DND-41 (cell line): ENCODE data around the gene SOAT1.

Source experiments
- ATAC-seq: fragments of 200-7000 bp; cut with Tn5 transposase; 3 replicates; pipeline ENCODE4 v1.9.1; 2021; ENCODE audit warnings: low read depth; ENCODE audit not compliant: insufficient read depth
- DNase-seq: peaks from one replicate; pipeline ENCODE4 v3.0.0-alpha.2; 2020
- H2AFZ ChIP-seq: 2 replicates; pipeline ENCODE4 v1.6.0; 2012; ENCODE audit warnings: low read depth, low read length
- H3K27ac ChIP-seq: 2 replicates; pipeline ENCODE4 v1.5.1; 2012; ENCODE audit warnings: low read length, inconsistent platforms
- H3K27me3 ChIP-seq: fragments of 200-600 bp; sonication (generic); 2 replicates; pipeline ENCODE4 v1.6.0; 2012; ENCODE audit warnings: low read length, mild to moderate bottlenecking, inconsistent platforms; ENCODE audit not compliant: insufficient read depth, poor library complexity
- H3K36me3 ChIP-seq: 2 replicates; pipeline ENCODE4 v1.5.1; 2012; ENCODE audit warnings: low read length, inconsistent platforms; ENCODE audit not compliant: insufficient read depth
- H3K4me1 ChIP-seq: 2 replicates; pipeline ENCODE4 v1.5.1; 2012; ENCODE audit warnings: mild to moderate bottlenecking, low read length; ENCODE audit not compliant: insufficient read depth
- H3K4me2 ChIP-seq: 2 replicates; pipeline ENCODE4 v1.6.0; 2012; ENCODE audit warnings: mild to moderate bottlenecking, moderate library complexity, low read length, inconsistent platforms; ENCODE audit not compliant: insufficient read depth
- H3K4me3 ChIP-seq, 2 experiments: fragments of 200-600 bp in 1 of 2; shearing (Covaris generic) in 1 of 2; 2 replicates each; pipeline ENCODE4 v1.5.1; 2012 to 2016; ENCODE audit warnings: inconsistent platforms in 2 of 2, low read length in 2 of 2, mild to moderate bottlenecking in 2 of 2, low read depth in 1 of 2, moderate library complexity in 1 of 2
- H3K79me2 ChIP-seq: 2 replicates; pipeline ENCODE4 v1.6.0; 2012; ENCODE audit warnings: low read length, inconsistent platforms; ENCODE audit not compliant: insufficient read depth
- H3K9ac ChIP-seq: 2 replicates; pipeline ENCODE4 v1.6.0; 2012; ENCODE audit warnings: low read depth, mild to moderate bottlenecking, inconsistent platforms, low read length, moderate library complexity
- H3K9me3 ChIP-seq: 2 replicates; pipeline ENCODE4 v1.5.1; 2012; ENCODE audit warnings: low read length, moderate library complexity, mild to moderate bottlenecking, inconsistent platforms; ENCODE audit not compliant: insufficient read depth, severe bottlenecking
- H4K20me1 ChIP-seq: 2 replicates; pipeline ENCODE4 v1.6.0; 2012; ENCODE audit warnings: low read length; ENCODE audit not compliant: insufficient read depth
- EZH2 ChIP-seq: IDR thresholded peaks from 3 replicates; pipeline ENCODE4 v1.6.1; 2012; ENCODE audit warnings: borderline replicate concordance, low read depth, mild to moderate bottlenecking, moderate library complexity, low read length, inconsistent platforms; ENCODE audit not compliant: severe bottlenecking
- TF ChIP-seq, protein P1 (sequence below): IDR thresholded peaks from 2 replicates; pipeline ENCODE4 v1.5.1; 2012; ENCODE audit warnings: borderline replicate concordance, low read length, moderate library complexity, mild to moderate bottlenecking; ENCODE audit not compliant: poor library complexity, severe bottlenecking; ENCODE audit errors: extremely low read depth

SOAT1 gene

DNA sequence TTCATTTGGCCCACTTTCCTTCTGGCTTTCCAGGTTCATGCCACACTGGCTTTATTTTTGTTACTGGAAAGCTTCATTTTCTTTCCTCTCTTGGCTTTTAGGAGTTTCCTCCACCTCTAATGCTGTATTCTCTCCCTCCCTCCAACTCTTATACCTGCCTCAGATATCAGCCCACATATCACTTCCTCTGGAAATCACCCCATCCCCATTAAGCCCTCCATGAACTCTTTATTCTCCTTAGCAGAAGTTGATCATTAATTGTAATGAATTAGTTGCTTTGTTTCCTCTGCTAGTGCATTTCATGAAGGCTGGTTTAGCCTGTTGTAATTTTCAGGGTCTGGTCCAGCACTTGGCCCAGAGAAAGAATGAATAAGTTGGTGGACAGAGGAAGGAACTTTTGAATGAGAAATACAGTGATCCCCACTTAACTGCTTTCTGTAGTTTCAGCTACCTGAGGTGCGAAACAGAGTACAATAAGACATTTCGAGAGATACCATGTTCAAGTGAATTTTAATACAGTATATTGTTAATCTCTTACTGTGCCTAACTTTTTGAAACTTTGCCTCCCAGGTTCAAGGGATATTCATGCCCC, 1.7 kb downstream of the SOAT1 start:
- Histone ChIP-seq H3K27me3 (no peaks in the 10 kb centered on the region), H4K20me1 (peaks cover 7% of the 10 kb centered on the region; the same call in 1 of the 2 replicates), H3K79me2 (peaks cover 57% of the 10 kb centered on the region), H3K4me1 (peaks cover 58% of the 10 kb centered on the region), H3K4me3 (peak overlapping the region; percentile 56 to 83; a peak in 3 of 4 replicates), H3K4me2 (peak overlapping the region; percentile 74), H2AFZ (0 out of 2 replicates have a peak overlapping the region, but pooled peaks have one; percentile 23), H3K36me3 (peaks cover 3% of the 10 kb centered on the region; the same call in 1 of the 2 replicates), H3K27ac (peak overlapping the region; percentile 65), H3K9ac (peak overlapping the region; percentile 72), H3K9me3 (no peaks in the 10 kb centered on the region)
- TF ChIP-seq EZH2 = no peak
- TF ChIP-seq, protein P1, sequence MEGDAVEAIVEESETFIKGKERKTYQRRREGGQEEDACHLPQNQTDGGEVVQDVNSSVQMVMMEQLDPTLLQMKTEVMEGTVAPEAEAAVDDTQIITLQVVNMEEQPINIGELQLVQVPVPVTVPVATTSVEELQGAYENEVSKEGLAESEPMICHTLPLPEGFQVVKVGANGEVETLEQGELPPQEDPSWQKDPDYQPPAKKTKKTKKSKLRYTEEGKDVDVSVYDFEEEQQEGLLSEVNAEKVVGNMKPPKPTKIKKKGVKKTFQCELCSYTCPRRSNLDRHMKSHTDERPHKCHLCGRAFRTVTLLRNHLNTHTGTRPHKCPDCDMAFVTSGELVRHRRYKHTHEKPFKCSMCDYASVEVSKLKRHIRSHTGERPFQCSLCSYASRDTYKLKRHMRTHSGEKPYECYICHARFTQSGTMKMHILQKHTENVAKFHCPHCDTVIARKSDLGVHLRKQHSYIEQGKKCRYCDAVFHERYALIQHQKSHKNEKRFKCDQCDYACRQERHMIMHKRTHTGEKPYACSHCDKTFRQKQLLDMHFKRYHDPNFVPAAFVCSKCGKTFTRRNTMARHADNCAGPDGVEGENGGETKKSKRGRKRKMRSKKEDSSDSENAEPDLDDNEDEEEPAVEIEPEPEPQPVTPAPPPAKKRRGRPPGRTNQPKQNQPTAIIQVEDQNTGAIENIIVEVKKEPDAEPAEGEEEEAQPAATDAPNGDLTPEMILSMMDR = no peak
- ATAC-seq (no peak), DNase-seq (no peak)

DNA sequence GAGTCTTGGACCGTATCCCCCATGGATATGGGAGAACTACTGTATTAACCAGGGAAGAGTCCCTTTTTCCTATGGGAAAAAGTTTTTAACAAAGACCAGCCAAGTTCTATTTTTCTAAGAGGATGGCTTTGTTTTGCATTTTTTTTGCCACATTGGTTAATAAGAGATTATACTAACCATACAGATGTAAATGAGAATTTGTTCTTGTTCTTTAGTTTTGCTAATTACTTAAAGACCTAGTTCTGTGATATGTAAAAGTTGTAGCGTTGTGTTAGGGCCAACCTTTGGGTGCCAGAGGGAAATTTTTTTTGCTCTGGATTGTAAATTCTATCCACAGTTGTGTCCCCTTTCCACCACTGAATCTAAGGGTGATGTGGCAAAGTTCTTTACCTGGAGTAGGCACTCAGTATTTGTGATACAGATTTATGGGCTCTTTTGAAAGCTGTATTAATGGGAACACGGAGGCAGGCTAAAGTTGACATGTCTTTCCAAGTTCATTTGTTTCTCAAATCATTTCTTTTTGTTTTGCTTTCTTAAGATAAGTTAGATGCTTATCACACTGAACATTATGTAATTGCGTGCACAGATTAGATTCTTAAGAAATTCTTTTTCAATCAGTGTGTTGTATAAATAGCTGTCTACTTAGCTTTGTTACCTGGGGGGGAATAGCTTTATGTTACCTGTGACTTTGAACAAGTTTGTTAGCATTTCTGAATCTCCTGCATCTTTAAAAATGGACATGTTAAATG, 2.9 kb downstream of the SOAT1 start:
- Histone ChIP-seq H3K27ac (no peak overlapping the region), H3K4me3 (no peak overlapping the region), H3K36me3 (peaks cover 3% of the 10 kb centered on the region; the same call in 1 of the 2 replicates), H3K9me3 (no peaks in the 10 kb centered on the region), H3K79me2 (peaks cover 70% of the 10 kb centered on the region), H3K4me2 (peak overlapping the region; percentile 41; the same call in 1 of the 2 replicates), H3K27me3 (no peaks in the 10 kb centered on the region), H3K4me1 (peaks cover 63% of the 10 kb centered on the region), H4K20me1 (peaks cover 7% of the 10 kb centered on the region; the same call in 1 of the 2 replicates), H2AFZ (no peak overlapping the region), H3K9ac (no peak overlapping the region)
- ATAC-seq (no peak), DNase-seq (no peak)
- TF ChIP-seq EZH2 = no peak
- TF ChIP-seq, protein P1 = no peak

DNA sequence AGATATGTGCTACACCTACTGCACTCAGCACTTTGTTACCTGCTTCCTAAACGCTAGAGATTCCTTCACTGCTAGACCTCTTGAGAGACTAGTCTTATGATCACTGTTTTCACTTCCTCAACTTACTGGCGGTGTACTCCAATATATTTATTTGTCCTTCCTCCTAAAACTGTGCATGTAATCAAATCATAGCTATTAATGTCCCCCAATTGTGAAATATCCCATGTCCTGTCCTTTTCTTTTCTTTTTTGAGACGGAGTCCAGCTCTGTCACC, 3.4 kb downstream of the SOAT1 start:
- peak overlapping the region; percentile 41; the same call in 1 of the 2 replicates for H3K4me2 ChIP-seq
- no peak overlapping the region for H3K4me3 ChIP-seq
- DNase-seq = no peak
- peaks cover 7% of the 10 kb centered on the region; the same call in 1 of the 2 replicates for H4K20me1 ChIP-seq
- no peak for ATAC-seq
- H3K27me3 ChIP-seq = no peaks in the 10 kb centered on the region
- no peak overlapping the region for H3K27ac ChIP-seq
- no peak overlapping the region for H3K9ac ChIP-seq
- peaks cover 74% of the 10 kb centered on the region for H3K79me2 ChIP-seq
- TF ChIP-seq, protein P1 = no peak
- no peak for TF ChIP-seq EZH2
- H3K4me1 ChIP-seq = peaks cover 63% of the 10 kb centered on the region
- peaks cover 4% of the 10 kb centered on the region for H3K36me3 ChIP-seq
- no peaks in the 10 kb centered on the region for H3K9me3 ChIP-seq
- no peak overlapping the region for H2AFZ ChIP-seq
